ENCODE data around the gene RXFP2. TPM values are rescaled to one million over a fixed set of nuclear protein-coding genes. Genes with fewer than 3 reads are reported as not detected.
A peak's percentile ranks its signal among the peaks of the same experiment; 100 is the strongest.

The RXFP2 gene
- total RNA-seq, 5 donors from 2014 or later (not counting 1 experiment from before 2014, with no cell fraction given) = not detected

GRCh38 chr13:31805841-31806240 is 66.5 kb downstream of the RXFP2 start:
- POLR2A ChIA-PET = interaction anchor here in 1 of 2 donors (0.6 kb wide), 1 partner anchor 52 kb away, joined by 3 read pairs; no protein-coding TSS in a partner anchor
- no CpG with 5 or more reads among the region's 4 CpGs for WGBS (ENCODE audit: insufficient coverage)
- no peak overlapping the region for H3K4me3 Mint-ChIP-seq

GRCh38 chr13:31807090-31807541 is 67.8 kb downstream of the RXFP2 start:
- 17% methylated on average over 1 of the region's 2 CpGs for WGBS (ENCODE audit: insufficient coverage)
- H3K36me3 Mint-ChIP-seq = no peaks in the 10 kb centered on the region
- H3K27ac Mint-ChIP-seq = peak overlapping the region; percentile 40 to 69
- peak; percentile 61 to 82 (median 72) for ATAC-seq (replicated peaks in 1 of 4)
- POLR2A ChIA-PET = interaction anchor here (0.6 to 0.7 kb wide), 3 partner anchors 123 to 620 kb away, joined by 3 to 4 read pairs (median 3); no protein-coding TSS in a partner anchor
- no peaks in the 10 kb centered on the region for H3K36me3 ChIP-seq (ENCODE audit: control insufficient read depth in 2 of 2, extremely low read depth in 1 of 2, insufficient read depth in 1 of 2, low read length in 1 of 2)
- H3K4me1 ChIP-seq (ENCODE audit: control insufficient read depth in 1 of 2, extremely low read depth in 1 of 2, insufficient read depth in 2 of 2, low read length in 2 of 2) = peaks cover 0 to 14% of the 10 kb centered on the region in 2 experiments
- H3K27me3 ChIP-seq (replicated peaks in 1 of 2; ENCODE audit: control insufficient read depth in 2 of 2, extremely low read depth in 1 of 2, insufficient read depth in 2 of 2, low read length in 1 of 2) = no peaks in the 10 kb centered on the region
- peak overlapping the region; percentile 75 for H3K27ac ChIP-seq (ENCODE audit: low read length)
- CTCF ChIA-PET = interaction anchor here in 1 of 2 donors (0.7 to 1.1 kb wide), 2 partner anchors 17 to 103 kb away, joined by 4 read pairs; no protein-coding TSS in a partner anchor
- DNase-seq = peak in 29 of 35 experiments; percentile 3 to 63 (median 24)
- H3K4me1 Mint-ChIP-seq = peaks cover 0 to 40% (median 11%) of the 10 kb centered on the region in 3 donors
- H3K4me3 ChIP-seq (ENCODE audit: control insufficient read depth in 1 of 2, extremely low read depth in 1 of 2, low read length in 1 of 2) = no peak overlapping the region
- peaks cover 0 to 4% of the 10 kb centered on the region in 2 donors for H3K27me3 Mint-ChIP-seq
- no peaks in the 10 kb centered on the region for H3K9me3 ChIP-seq
- peaks cover 8 to 16% (median 9%) of the 10 kb centered on the region in 3 donors for H3K9me3 Mint-ChIP-seq
- no peak overlapping the region for H3K4me3 Mint-ChIP-seq

More at GRCh38 chr13:31805841-31806240, 66.5 kb downstream of the RXFP2 start:
- peaks cover 0 to 4% of the 10 kb centered on the region in 2 donors for H3K27me3 Mint-ChIP-seq
- CTCF ChIA-PET = no interaction called here
- Histone ChIP-seq H3K4me1 (ENCODE audit: control insufficient read depth in 1 of 2, extremely low read depth in 1 of 2, insufficient read depth in 2 of 2, low read length in 2 of 2) (peaks cover 0 to 14% of the 10 kb centered on the region in 2 experiments), H3K4me3 (ENCODE audit: control insufficient read depth in 1 of 2, extremely low read depth in 1 of 2, low read length in 1 of 2) (no peak overlapping the region), H3K27ac (ENCODE audit: low read length) (no peak overlapping the region), H3K27me3 (replicated peaks in 1 of 2; ENCODE audit: control insufficient read depth in 2 of 2, extremely low read depth in 1 of 2, insufficient read depth in 2 of 2, low read length in 1 of 2) (no peaks in the 10 kb centered on the region), H3K36me3 (ENCODE audit: control insufficient read depth in 2 of 2, extremely low read depth in 1 of 2, insufficient read depth in 1 of 2, low read length in 1 of 2) (no peaks in the 10 kb centered on the region), H3K9me3 (no peaks in the 10 kb centered on the region)
- DNase-seq = no peak
- peaks cover 4 to 9% (median 8%) of the 10 kb centered on the region in 3 donors for H3K9me3 Mint-ChIP-seq
- ATAC-seq (replicated peaks in 1 of 4) = no peak
- H3K36me3 Mint-ChIP-seq = no peaks in the 10 kb centered on the region
- H3K4me1 Mint-ChIP-seq = peaks cover 0 to 46% (median 12%) of the 10 kb centered on the region in 3 donors
- H3K27ac Mint-ChIP-seq = peak overlapping the region in 1 of 2 donors; percentile 56

GRCh38 chr13:31814536-31814935 is 75.2 kb downstream of the RXFP2 start:
- ChIA-PET CTCF (no interaction called here), POLR2A (no interaction called here)
- H3K9me3 ChIP-seq = peaks cover 5% of the 10 kb centered on the region
- ATAC-seq (replicated peaks in 1 of 4) = no peak
- H3K4me3 Mint-ChIP-seq = no peak overlapping the region
- H3K27me3 ChIP-seq (replicated peaks in 1 of 2; ENCODE audit: control insufficient read depth in 2 of 2, extremely low read depth in 1 of 2, insufficient read depth in 2 of 2, low read length in 1 of 2) = peaks cover 0 to 4% of the 10 kb centered on the region in 2 experiments
- H3K4me1 Mint-ChIP-seq = no peaks in the 10 kb centered on the region
- peaks cover 0 to 4% of the 10 kb centered on the region in 2 donors for H3K27me3 Mint-ChIP-seq
- peaks cover 4% of the 10 kb centered on the region for H3K36me3 Mint-ChIP-seq
- no peak for DNase-seq
- 80% methylated on average over 3 of the region's 5 CpGs for WGBS (ENCODE audit: insufficient coverage)
- H3K4me3 ChIP-seq (ENCODE audit: control insufficient read depth in 1 of 2, extremely low read depth in 1 of 2, low read length in 1 of 2) = no peak overlapping the region
- H3K27ac Mint-ChIP-seq = no peak overlapping the region
- peaks cover 18 to 36% (median 27%) of the 10 kb centered on the region in 3 donors for H3K9me3 Mint-ChIP-seq
- no peak overlapping the region for H3K27ac ChIP-seq (ENCODE audit: low read length)
- H3K36me3 ChIP-seq (ENCODE audit: control insufficient read depth in 2 of 2, extremely low read depth in 1 of 2, insufficient read depth in 1 of 2, low read length in 1 of 2) = peaks cover 0 to 2% of the 10 kb centered on the region in 2 donors
- H3K4me1 ChIP-seq (ENCODE audit: control insufficient read depth in 1 of 2, extremely low read depth in 1 of 2, insufficient read depth in 2 of 2, low read length in 2 of 2) = no peaks in the 10 kb centered on the region

- DNase-seq = no peak
- no peak overlapping the region for H3K27ac Mint-ChIP-seq
- H3K27me3 ChIP-seq (replicated peaks in 1 of 2; ENCODE audit: control insufficient read depth in 2 of 2, extremely low read depth in 1 of 2, insufficient read depth in 2 of 2, low read length in 1 of 2) = peaks cover 0 to 4% of the 10 kb centered on the region in 2 experiments
- no CpG with 5 or more reads among the region's 1 CpG for WGBS (ENCODE audit: insufficient coverage)
- no peak for ATAC-seq (replicated peaks in 1 of 4)
- H3K4me1 ChIP-seq (ENCODE audit: control insufficient read depth in 1 of 2, extremely low read depth in 1 of 2, insufficient read depth in 2 of 2, low read length in 2 of 2) = no peaks in the 10 kb centered on the region
- ChIA-PET POLR2A (interaction anchor here in 1 of 2 donors (0.9 kb wide), 1 partner anchor 11 kb away, joined by 4 read pairs; no protein-coding TSS in a partner anchor), CTCF (no interaction called here)
- H3K4me3 ChIP-seq (ENCODE audit: control insufficient read depth in 1 of 2, extremely low read depth in 1 of 2, low read length in 1 of 2) = no peak overlapping the region
- H3K27me3 Mint-ChIP-seq = no peaks in the 10 kb centered on the region
- H3K36me3 ChIP-seq (ENCODE audit: control insufficient read depth in 2 of 2, extremely low read depth in 1 of 2, insufficient read depth in 1 of 2, low read length in 1 of 2) = peaks cover 0 to 2% of the 10 kb centered on the region in 2 donors
- no peak overlapping the region for H3K4me3 Mint-ChIP-seq
- H3K27ac ChIP-seq (ENCODE audit: low read length) = no peak overlapping the region
- peaks cover 5% of the 10 kb centered on the region for H3K9me3 ChIP-seq
- peaks cover 14 to 29% (median 20%) of the 10 kb centered on the region in 3 donors for H3K9me3 Mint-ChIP-seq
- H3K36me3 Mint-ChIP-seq = peaks cover 4% of the 10 kb centered on the region
- no peaks in the 10 kb centered on the region for H3K4me1 Mint-ChIP-seq
Observed at GRCh38 chr13:31815361-31816144, 76.2 kb downstream of the RXFP2 start.

GRCh38 chr13:31818236-31818635 is 78.9 kb downstream of the RXFP2 start:
- Histone ChIP-seq H3K36me3 (ENCODE audit: control insufficient read depth in 2 of 2, extremely low read depth in 1 of 2, insufficient read depth in 1 of 2, low read length in 1 of 2) (peaks cover 0 to 2% of the 10 kb centered on the region in 2 donors), H3K9me3 (peaks cover 5% of the 10 kb centered on the region), H3K27ac (ENCODE audit: low read length) (no peak overlapping the region), H3K27me3 (replicated peaks in 1 of 2; ENCODE audit: control insufficient read depth in 2 of 2, extremely low read depth in 1 of 2, insufficient read depth in 2 of 2, low read length in 1 of 2) (peaks cover 0 to 4% of the 10 kb centered on the region in 2 experiments), H3K4me1 (ENCODE audit: control insufficient read depth in 1 of 2, extremely low read depth in 1 of 2, insufficient read depth in 2 of 2, low read length in 2 of 2) (no peaks in the 10 kb centered on the region), H3K4me3 (ENCODE audit: control insufficient read depth in 1 of 2, extremely low read depth in 1 of 2, low read length in 1 of 2) (no peak overlapping the region)
- H3K4me3 Mint-ChIP-seq = no peak overlapping the region
- H3K27me3 Mint-ChIP-seq = no peaks in the 10 kb centered on the region
- DNase-seq = no peak
- ChIA-PET POLR2A (no interaction called here), CTCF (no interaction called here)
- peaks cover 9 to 22% (median 20%) of the 10 kb centered on the region in 3 donors for H3K9me3 Mint-ChIP-seq
- no peaks in the 10 kb centered on the region for H3K4me1 Mint-ChIP-seq
- ATAC-seq (replicated peaks in 1 of 4) = no peak
- no peak overlapping the region for H3K27ac Mint-ChIP-seq
- peaks cover 4% of the 10 kb centered on the region for H3K36me3 Mint-ChIP-seq

- H3K4me1 ChIP-seq (ENCODE audit: control insufficient read depth in 1 of 2, extremely low read depth in 1 of 2, insufficient read depth in 2 of 2, low read length in 2 of 2) = peaks cover 0 to 3% of the 10 kb centered on the region in 2 experiments
- H3K27me3 ChIP-seq (replicated peaks in 1 of 2; ENCODE audit: control insufficient read depth in 2 of 2, extremely low read depth in 1 of 2, insufficient read depth in 2 of 2, low read length in 1 of 2) = no peaks in the 10 kb centered on the region
- Mint-ChIP-seq H3K27me3 (peaks cover 1 to 3% of the 10 kb centered on the region in 2 donors), H3K4me1 (peaks cover 0 to 8% (median 3%) of the 10 kb centered on the region in 3 donors), H3K4me3 (no peak overlapping the region), H3K36me3 (no peaks in the 10 kb centered on the region), H3K27ac (peak overlapping the region in 1 of 2 donors; percentile 23), H3K9me3 (no peaks in the 10 kb centered on the region)
- DNase-seq (peak in 1 of 35 experiments; percentile 23), ATAC-seq (replicated peaks in 1 of 4) (peak in 2 of 4 experiments; percentile 20 to 63)
- POLR2A ChIA-PET = no interaction called here
- H3K9me3 ChIP-seq = no peaks in the 10 kb centered on the region
- H3K36me3 ChIP-seq (ENCODE audit: control insufficient read depth in 2 of 2, extremely low read depth in 1 of 2, insufficient read depth in 1 of 2, low read length in 1 of 2) = no peaks in the 10 kb centered on the region
- 83% methylated on average over 2 of the region's 3 CpGs for WGBS (ENCODE audit: insufficient coverage)
- no peak overlapping the region for H3K4me3 ChIP-seq (ENCODE audit: control insufficient read depth in 1 of 2, extremely low read depth in 1 of 2, low read length in 1 of 2)
- no peak overlapping the region for H3K27ac ChIP-seq (ENCODE audit: low read length)
- CTCF ChIA-PET = interaction anchor here (0.6 to 1.0 kb wide), 4 partner anchors 18 to 1911 kb away, joined by 3 to 6 read pairs (median 4); no protein-coding TSS in a partner anchor
Observed at GRCh38 chr13:31824705-31825517, 85.6 kb downstream of the RXFP2 start.

Measured in T-cell (primary cell).